Lower lobe of right lung (tissue), 2 donors: ENCODE data around the gene CEP164. TPM values are rescaled to one million over a fixed set of nuclear protein-coding genes. Genes with fewer than 3 reads are reported as not detected.
"Not testable (repeated sequence)": the region's sequence is repeated elsewhere in the genome, so short reads cannot be mapped to it uniquely, and the experiment has no call there.

ENCODE experiments used
- ATAC-seq, 2 donors: fragments of 200-7000 bp; cut with Tn5 transposase; one replicate each; pipeline ENCODE4 v1.9.1; 2020 to 2022; ENCODE audit warnings: mild to moderate bottlenecking in 2 of 2, moderate library complexity in 2 of 2
- DNase-seq: peaks from one replicate; pipeline ENCODE4 v3.0.0-alpha.2; 2020
- H3K27ac ChIP-seq: fragments of 200-600 bp; one replicate; pipeline ENCODE4 v1.8.0; 2022
- H3K27me3 ChIP-seq: fragments of 200-600 bp; one replicate; pipeline ENCODE4 v1.8.0; 2022; ENCODE audit warnings: low read depth
- H3K36me3 ChIP-seq: fragments of 200-600 bp; one replicate; pipeline ENCODE4 v1.8.0; 2022; ENCODE audit warnings: mild to moderate bottlenecking
- H3K4me1 ChIP-seq: fragments of 200-600 bp; one replicate; pipeline ENCODE4 v1.8.0; 2022
- H3K4me3 ChIP-seq: fragments of 200-600 bp; one replicate; pipeline ENCODE4 v1.8.0; 2022; ENCODE audit warnings: mild to moderate bottlenecking
- H3K9me3 ChIP-seq: fragments of 200-600 bp; one replicate; pipeline ENCODE4 v1.8.0; 2022
- intact Hi-C: fragments of 100-400 bp; cut with DNase I; formaldehyde crosslinking; loops from one replicate; pipeline ENCODE4 v1.11.0; 2022
- total RNA-seq: library from RNA; stranded (reverse); fragmentation: NEBNext Ultra II Directional; extraction: Animal tissue kit (Norgen Biotek cat#: 25700); gene quantifications from one replicate; pipeline ENCODE4 v1.2.1, GENCODE V29; 2021
- TF ChIP-seq, protein P1 (sequence below): fragments of 200-600 bp; IDR thresholded peaks from one replicate; pipeline ENCODE4 v1.8.0; 2022; ENCODE audit warnings: antibody characterized with exemption, mild to moderate bottlenecking
- donor health status: DM: no; HTN: yes; CAD: no; lungs with severe emphysema.

CEP164 gene
- total RNA-seq, 1 donor from 2014 or later = 27.3 TPM

DNA sequence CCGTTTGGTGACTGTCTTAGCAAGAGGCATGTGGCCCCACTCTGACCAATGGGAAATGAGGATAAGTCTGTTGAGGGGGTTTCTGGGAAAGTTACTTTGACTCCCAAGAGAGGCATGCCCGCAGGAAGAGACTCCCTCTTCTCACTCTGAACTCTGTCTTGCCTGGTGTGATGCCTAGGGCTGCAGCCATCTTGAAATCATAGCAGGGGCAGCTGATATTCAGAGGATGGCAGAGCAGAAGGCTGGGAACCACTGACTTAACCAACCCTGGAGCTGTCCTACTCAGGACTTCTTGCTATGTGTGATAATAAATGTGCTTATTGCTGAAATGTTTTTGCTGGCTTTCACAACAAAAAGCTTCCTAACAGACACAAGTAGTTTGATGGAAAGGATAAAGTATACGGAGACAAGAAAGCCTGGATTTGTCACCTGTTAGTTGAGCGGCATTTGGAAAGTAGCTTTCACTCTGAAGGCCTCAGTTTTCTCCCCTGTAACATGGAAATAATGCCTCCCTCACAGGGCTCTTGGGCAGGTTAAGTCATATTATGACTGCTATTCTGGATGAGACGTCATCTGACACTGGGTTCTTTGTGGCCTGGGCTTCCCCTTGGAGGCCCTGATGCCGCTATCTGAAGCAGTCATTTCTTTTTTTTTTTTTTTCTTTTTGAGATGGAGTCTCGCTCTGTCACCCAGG is 128.5 kb downstream of the CEP164 start:
- H3K36me3 ChIP-seq = no peaks in the 10 kb centered on the region
- no peaks in the 10 kb centered on the region for H3K4me1 ChIP-seq
- H3K27ac ChIP-seq = no peak overlapping the region
- H3K9me3 ChIP-seq = peaks cover 8% of the 10 kb centered on the region
- intact Hi-C loops = no loop called here
- ATAC-seq = no peak
- TF ChIP-seq, protein P1, sequence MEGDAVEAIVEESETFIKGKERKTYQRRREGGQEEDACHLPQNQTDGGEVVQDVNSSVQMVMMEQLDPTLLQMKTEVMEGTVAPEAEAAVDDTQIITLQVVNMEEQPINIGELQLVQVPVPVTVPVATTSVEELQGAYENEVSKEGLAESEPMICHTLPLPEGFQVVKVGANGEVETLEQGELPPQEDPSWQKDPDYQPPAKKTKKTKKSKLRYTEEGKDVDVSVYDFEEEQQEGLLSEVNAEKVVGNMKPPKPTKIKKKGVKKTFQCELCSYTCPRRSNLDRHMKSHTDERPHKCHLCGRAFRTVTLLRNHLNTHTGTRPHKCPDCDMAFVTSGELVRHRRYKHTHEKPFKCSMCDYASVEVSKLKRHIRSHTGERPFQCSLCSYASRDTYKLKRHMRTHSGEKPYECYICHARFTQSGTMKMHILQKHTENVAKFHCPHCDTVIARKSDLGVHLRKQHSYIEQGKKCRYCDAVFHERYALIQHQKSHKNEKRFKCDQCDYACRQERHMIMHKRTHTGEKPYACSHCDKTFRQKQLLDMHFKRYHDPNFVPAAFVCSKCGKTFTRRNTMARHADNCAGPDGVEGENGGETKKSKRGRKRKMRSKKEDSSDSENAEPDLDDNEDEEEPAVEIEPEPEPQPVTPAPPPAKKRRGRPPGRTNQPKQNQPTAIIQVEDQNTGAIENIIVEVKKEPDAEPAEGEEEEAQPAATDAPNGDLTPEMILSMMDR = no peak
- no peaks in the 10 kb centered on the region for H3K27me3 ChIP-seq
- DNase-seq = no peak
- no peak overlapping the region for H3K4me3 ChIP-seq

DNA sequence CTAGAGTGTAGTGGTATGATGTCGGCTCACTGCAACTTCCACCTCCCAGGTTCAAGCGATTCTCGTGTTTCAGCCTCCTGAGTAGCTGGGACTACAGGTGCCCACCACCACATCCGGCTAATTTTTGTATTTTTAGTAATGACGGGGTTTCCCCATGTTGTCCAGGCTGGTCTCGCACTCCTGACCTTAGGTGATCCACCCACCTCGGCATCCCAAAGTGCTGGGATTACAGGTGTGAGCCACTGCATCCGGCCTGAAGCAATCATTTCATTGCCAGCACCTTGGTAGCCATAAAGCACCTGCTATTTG is 129.0 kb downstream of the CEP164 start:
- H3K9me3 ChIP-seq, ATAC-seq, H3K4me3 ChIP-seq, H3K27me3 ChIP-seq, H3K4me1 ChIP-seq, H3K27ac ChIP-seq, intact Hi-C loops, H3K36me3 ChIP-seq, DNase-seq: not testable (repeated sequence)

DNA sequence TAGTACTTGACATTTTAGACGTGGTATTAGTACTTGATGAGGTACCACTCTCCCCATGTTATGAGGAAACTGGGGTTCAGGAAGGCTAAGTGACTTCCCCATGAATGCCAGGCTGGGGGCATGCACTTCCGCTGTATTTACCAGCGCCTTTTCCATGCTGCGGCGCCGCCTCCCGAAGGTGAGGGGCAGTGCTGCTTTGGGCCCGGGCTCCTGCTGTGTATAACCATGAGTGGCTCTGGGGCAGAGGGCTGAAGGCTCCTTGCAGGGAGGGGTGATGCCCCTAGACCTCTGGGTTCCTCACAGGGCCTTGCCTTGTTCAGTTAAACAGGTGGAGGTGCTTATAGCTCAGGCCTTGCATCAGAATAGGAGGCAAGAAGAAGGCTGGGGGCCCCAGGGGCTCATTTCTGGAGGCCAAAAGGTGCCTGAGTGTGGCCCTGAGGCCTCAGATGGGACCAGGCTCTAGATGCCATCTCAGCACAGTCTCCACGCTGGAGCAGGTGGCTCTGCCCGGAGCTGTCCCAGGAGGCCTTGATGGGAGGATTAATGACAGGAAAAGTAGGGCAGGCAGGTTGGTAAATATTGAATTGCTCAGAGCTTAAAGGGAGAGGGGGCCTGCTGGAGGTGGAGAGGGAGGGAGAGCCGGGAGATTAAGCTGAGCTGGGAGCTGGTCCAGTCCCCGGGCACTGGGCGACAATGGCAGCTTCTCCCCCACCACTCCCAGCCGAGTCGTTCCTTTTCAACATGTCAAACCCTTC is 129.6 kb downstream of the CEP164 start:
- DNase-seq = no peak
- Histone ChIP-seq H3K36me3 (no peaks in the 10 kb centered on the region), H3K4me3 (no peak overlapping the region), H3K27me3 (no peaks in the 10 kb centered on the region), H3K27ac (no peak overlapping the region), H3K4me1 (no peaks in the 10 kb centered on the region), H3K9me3 (peaks cover 8% of the 10 kb centered on the region)
- TF ChIP-seq, protein P1 = no peak
- ATAC-seq = no peak
- intact Hi-C loops = no loop called here

DNA sequence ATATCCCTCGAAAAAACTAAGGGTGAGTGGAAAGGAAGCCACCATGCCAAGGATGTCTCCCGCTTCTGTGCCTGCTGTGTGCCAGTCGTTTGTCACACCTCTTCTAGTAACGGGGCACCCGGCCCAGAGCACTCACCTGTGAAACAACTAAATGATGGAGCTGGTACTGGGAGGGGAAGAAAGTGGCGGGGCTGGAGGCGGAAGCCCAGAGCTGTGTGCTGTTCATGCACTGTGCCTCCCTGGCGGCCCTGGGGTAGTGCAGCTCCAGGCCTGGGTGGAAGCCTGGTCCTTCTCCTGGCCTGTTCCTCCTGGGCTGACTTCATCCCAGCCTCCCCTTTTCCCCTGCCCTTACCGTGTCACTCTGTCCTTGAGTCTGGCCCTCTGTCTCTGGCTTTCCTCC is 130.2 kb downstream of the CEP164 start:
- TF ChIP-seq, protein P1 = no peak
- DNase-seq (no peak), ATAC-seq (no peak)
- H3K27ac ChIP-seq = no peak overlapping the region
- no peak overlapping the region for H3K4me3 ChIP-seq
- H3K4me1 ChIP-seq = no peaks in the 10 kb centered on the region
- intact Hi-C loops = no loop called here
- H3K27me3 ChIP-seq = no peaks in the 10 kb centered on the region
- H3K9me3 ChIP-seq = peaks cover 8% of the 10 kb centered on the region
- H3K36me3 ChIP-seq = no peaks in the 10 kb centered on the region

DNA sequence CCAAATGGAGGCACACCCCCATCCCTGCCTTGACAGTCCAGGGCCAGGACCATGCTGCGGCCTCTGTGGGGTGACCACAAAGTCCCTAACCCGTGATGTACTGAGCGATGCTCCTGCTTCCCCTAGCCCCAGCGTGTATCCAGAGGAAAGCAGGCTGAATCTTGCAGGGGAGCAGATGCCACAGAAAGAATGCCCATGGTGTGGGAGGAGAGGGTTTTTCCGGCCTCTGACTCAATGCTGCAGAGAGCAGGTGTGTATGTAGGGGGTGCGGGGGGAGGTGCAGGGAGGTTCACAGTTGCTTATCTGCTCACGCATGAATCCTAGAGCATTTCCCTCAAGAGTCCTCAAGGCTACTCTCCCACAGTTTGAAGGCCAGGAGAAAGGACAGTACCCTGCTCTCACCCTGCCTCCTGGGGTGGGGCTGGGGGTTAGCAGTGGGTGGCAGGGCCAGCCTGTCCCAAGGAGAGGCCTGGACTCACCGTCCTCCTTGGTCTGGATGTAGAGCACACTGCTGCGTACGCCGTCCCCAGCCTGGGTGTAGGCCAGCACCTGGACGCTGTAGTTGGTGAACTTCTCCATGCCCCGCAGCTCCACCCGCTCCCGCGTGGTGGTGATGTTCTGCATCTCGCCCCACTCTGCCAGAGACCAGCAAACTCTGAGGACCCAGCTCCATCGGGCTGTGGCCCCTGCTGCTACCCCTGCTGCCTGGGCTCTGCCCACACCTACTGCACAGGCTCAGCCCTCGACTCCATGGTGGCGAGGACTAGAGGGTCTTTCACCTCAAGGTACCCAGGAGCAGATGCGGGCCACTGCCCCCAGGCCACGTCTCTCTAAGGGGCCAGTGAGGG is 130.8 kb downstream of the CEP164 start:
- H3K9me3 ChIP-seq = peaks cover 8% of the 10 kb centered on the region
- ATAC-seq = peak; percentile 9 to 11
- no peak overlapping the region for H3K4me3 ChIP-seq

More for the DNA sequence above, 130.8 kb downstream of the CEP164 start:
- no peaks in the 10 kb centered on the region for H3K27me3 ChIP-seq
- intact Hi-C loops = no loop called here
- no peaks in the 10 kb centered on the region for H3K4me1 ChIP-seq
- H3K36me3 ChIP-seq = no peaks in the 10 kb centered on the region
- TF ChIP-seq, protein P1 = no peak
- no peak overlapping the region for H3K27ac ChIP-seq
- DNase-seq = no peak
